ENCODE measurements around the gene NCOA1. TPM values are rescaled to one million over a fixed set of nuclear protein-coding genes. Genes with fewer than 3 reads are reported as not detected.

Gene NCOA1
- polyA plus RNA-seq, 1 donor (not counting 4 experiments of a cell fraction or from before 2014, with no cell fraction given) = 5.0 TPM

DNA sequence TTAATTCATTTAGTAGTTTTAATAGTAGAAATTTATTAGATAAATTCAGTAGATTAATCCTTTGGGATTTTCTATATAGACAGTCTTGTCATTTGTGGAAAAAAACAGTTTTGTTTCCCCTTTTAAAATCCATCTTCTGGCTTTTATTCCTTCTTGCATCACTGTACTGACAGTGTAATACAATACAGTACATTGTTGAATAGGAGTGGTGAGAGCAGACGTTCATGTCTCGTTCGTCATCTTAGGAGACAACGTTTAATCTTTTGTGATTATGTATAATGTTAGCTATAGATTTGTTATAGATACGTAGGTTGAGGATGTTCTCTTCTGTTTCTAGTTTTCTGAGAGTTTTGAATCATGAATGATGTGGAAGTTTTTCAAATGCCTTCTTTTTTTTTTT lies 61.8 kb downstream of the NCOA1 start:
- Histone ChIP-seq H4K20me1 (ENCODE audit: control insufficient read depth, extremely low read depth, insufficient read depth, low read length) (no peaks in the 10 kb centered on the region), H3K27ac (ENCODE audit: control insufficient read depth, insufficient read depth, low read length) (no peak overlapping the region), H3K4me3 (ENCODE audit: control insufficient read depth in 2 of 3, extremely low read depth in 1 of 3, insufficient read depth in 2 of 3, low read depth in 1 of 3, low read length in 3 of 3) (no peak overlapping the region), H3K9me1 (ENCODE audit: control insufficient read depth, extremely low read depth, insufficient read depth, low read length) (no peaks in the 10 kb centered on the region), H3K4me1 (ENCODE audit: control insufficient read depth, extremely low read depth, insufficient read depth, low read length) (no peaks in the 10 kb centered on the region), H3K27me3 (ENCODE audit: control insufficient read depth, extremely low read depth, insufficient read depth, low read length) (no peaks in the 10 kb centered on the region), H3K79me2 (ENCODE audit: control insufficient read depth, insufficient read depth, low read length) (no peaks in the 10 kb centered on the region), H3K4me2 (ENCODE audit: control insufficient read depth, extremely low read depth, insufficient read depth, low read depth, low read length) (no peak overlapping the region), H3K36me3 (ENCODE audit: control insufficient read depth in 2 of 2, extremely low read depth in 1 of 2, insufficient read depth in 2 of 2, low read length in 2 of 2) (no peaks in the 10 kb centered on the region), H2AFZ (ENCODE audit: control insufficient read depth, low read length) (no peak overlapping the region), H3K9ac (ENCODE audit: control insufficient read depth, extremely low read depth, insufficient read depth, low read length) (no peak overlapping the region), H3K9me3 (ENCODE audit: control insufficient read depth, low read depth, low read length) (no peaks in the 10 kb centered on the region)
- FAIRE-seq (no peak), DNase-seq (ENCODE audit: low read depth, low spot score) (no peak)
- dilution Hi-C loops (cut with MboI; ENCODE audit: extremely low pct_ligation_motif_present, low sequenced_read_pairs) = no loop called here
- TF ChIP-seq, protein P1, sequence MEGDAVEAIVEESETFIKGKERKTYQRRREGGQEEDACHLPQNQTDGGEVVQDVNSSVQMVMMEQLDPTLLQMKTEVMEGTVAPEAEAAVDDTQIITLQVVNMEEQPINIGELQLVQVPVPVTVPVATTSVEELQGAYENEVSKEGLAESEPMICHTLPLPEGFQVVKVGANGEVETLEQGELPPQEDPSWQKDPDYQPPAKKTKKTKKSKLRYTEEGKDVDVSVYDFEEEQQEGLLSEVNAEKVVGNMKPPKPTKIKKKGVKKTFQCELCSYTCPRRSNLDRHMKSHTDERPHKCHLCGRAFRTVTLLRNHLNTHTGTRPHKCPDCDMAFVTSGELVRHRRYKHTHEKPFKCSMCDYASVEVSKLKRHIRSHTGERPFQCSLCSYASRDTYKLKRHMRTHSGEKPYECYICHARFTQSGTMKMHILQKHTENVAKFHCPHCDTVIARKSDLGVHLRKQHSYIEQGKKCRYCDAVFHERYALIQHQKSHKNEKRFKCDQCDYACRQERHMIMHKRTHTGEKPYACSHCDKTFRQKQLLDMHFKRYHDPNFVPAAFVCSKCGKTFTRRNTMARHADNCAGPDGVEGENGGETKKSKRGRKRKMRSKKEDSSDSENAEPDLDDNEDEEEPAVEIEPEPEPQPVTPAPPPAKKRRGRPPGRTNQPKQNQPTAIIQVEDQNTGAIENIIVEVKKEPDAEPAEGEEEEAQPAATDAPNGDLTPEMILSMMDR (optimal IDR thresholded peaks at IDR 0.05 in 1 of 3, IDR thresholded peaks at IDR 0.05 in 1 of 3, conservative IDR thresholded peaks at IDR 0.05 in 1 of 3; ENCODE audit: extremely low read depth in 1 of 3, insufficient read depth in 2 of 3, low read length in 3 of 3) = no peak
- no peak for TF ChIP-seq EZH2 (IDR thresholded peaks at IDR 0.05; ENCODE audit: low read length)

DNA sequence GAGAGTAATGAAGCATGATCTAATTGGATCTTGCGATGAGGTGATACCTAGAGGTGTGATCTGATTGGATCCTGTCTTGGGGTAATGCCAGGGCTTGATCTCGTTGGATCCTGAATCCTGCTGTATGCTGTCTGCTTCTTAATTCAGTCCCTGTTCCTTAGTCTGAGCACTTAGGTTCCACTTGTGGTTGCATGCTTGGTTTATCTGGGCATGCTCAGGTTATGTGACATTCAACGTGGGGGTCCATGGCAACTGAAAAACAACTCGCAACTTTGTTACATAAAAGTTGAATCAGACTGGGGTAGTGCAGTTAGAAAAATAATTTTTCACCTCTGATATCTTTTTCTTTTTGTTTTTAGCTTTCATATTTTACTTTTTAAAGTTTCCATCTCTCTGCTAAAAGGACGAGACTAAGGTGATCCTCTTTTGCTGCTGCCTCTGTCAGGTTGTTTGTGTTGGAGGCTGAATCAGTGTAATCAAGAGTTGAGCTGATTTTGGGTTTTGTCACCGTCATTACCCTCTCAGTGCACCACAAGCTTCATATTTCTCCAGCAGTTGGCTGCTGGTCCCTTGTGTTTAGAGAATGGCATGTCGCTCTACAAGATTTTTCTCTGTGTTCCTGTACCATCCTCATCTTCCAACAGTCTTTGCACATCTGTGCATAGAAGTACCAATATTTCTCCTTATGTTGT lies 67.9 kb downstream of the NCOA1 start:
- dilution Hi-C loops (cut with MboI; ENCODE audit: extremely low pct_ligation_motif_present, low sequenced_read_pairs) = no loop called here

More for the DNA sequence above, 67.9 kb downstream of the NCOA1 start:
- no peak overlapping the region for H3K4me2 ChIP-seq (ENCODE audit: control insufficient read depth, extremely low read depth, insufficient read depth, low read depth, low read length)
- no peaks in the 10 kb centered on the region for H4K20me1 ChIP-seq (ENCODE audit: control insufficient read depth, extremely low read depth, insufficient read depth, low read length)
- H3K27me3 ChIP-seq (ENCODE audit: control insufficient read depth, extremely low read depth, insufficient read depth, low read length) = no peaks in the 10 kb centered on the region
- H3K9me1 ChIP-seq (ENCODE audit: control insufficient read depth, extremely low read depth, insufficient read depth, low read length) = no peaks in the 10 kb centered on the region
- FAIRE-seq (no peak), DNase-seq (ENCODE audit: low read depth, low spot score) (no peak)
- H3K36me3 ChIP-seq (ENCODE audit: control insufficient read depth in 2 of 2, extremely low read depth in 1 of 2, insufficient read depth in 2 of 2, low read length in 2 of 2) = no peaks in the 10 kb centered on the region
- H3K79me2 ChIP-seq (ENCODE audit: control insufficient read depth, insufficient read depth, low read length) = no peaks in the 10 kb centered on the region
- H2AFZ ChIP-seq (ENCODE audit: control insufficient read depth, low read length) = no peak overlapping the region
- no peak overlapping the region for H3K4me3 ChIP-seq (ENCODE audit: control insufficient read depth in 2 of 3, extremely low read depth in 1 of 3, insufficient read depth in 2 of 3, low read depth in 1 of 3, low read length in 3 of 3)
- no peak overlapping the region for H3K27ac ChIP-seq (ENCODE audit: control insufficient read depth, insufficient read depth, low read length)
- TF ChIP-seq, protein P1 (optimal IDR thresholded peaks at IDR 0.05 in 1 of 3, IDR thresholded peaks at IDR 0.05 in 1 of 3, conservative IDR thresholded peaks at IDR 0.05 in 1 of 3; ENCODE audit: extremely low read depth in 1 of 3, insufficient read depth in 2 of 3, low read length in 3 of 3) = no peak
- TF ChIP-seq EZH2 (IDR thresholded peaks at IDR 0.05; ENCODE audit: low read length) = no peak
- no peaks in the 10 kb centered on the region for H3K9me3 ChIP-seq (ENCODE audit: control insufficient read depth, low read depth, low read length)
- H3K4me1 ChIP-seq (ENCODE audit: control insufficient read depth, extremely low read depth, insufficient read depth, low read length) = no peaks in the 10 kb centered on the region
- H3K9ac ChIP-seq (ENCODE audit: control insufficient read depth, extremely low read depth, insufficient read depth, low read length) = no peak overlapping the region

Data from keratinocyte (primary cell).